ENCODE measurements around the gene LONRF3. TPM values are rescaled to one million over a fixed set of nuclear protein-coding genes. Genes with fewer than 3 reads are reported as not detected.
"Not testable (repeated sequence)": the region's sequence is repeated elsewhere in the genome, so short reads cannot be mapped to it uniquely, and the experiment has no call there.

Gene LONRF3
- total and polyA plus RNA-seq, 2 of the 8 experiments (the other 6 are each of a cell fraction or from before 2014, with no cell fraction given): 0.11 TPM; not detected in 1

GRCh38 chrX:118992441-118993121 is 18.2 kb downstream of the LONRF3 start:
- not testable (repeated sequence) for H4K5ac ChIP-seq (ENCODE audit: insufficient read length, low read depth, low read length); H3K4me3 ChIP-seq (ENCODE audit: extremely low read depth in 1 of 4, insufficient read depth in 2 of 4, low read depth in 3 of 4, low read length in 4 of 4); H3K4me1 ChIP-seq (replicated peaks in 1 of 4; ENCODE audit: control insufficient read depth in 3 of 4, insufficient read depth in 4 of 4, low read length in 3 of 4); H2BK120ac ChIP-seq (replicated peaks; ENCODE audit: low read depth, low read length); H3K18ac ChIP-seq (ENCODE audit: extremely low read depth, low read length); H2BK20ac ChIP-seq (ENCODE audit: low read length); H4K8ac ChIP-seq (ENCODE audit: extremely low read depth, insufficient read depth, low read length); H3K14ac ChIP-seq (ENCODE audit: insufficient read length); H3K4me2 ChIP-seq (ENCODE audit: insufficient read depth in 1 of 2, low read depth in 2 of 2, low read length in 2 of 2); H2BK15ac ChIP-seq (ENCODE audit: low read length); H3K56ac ChIP-seq (replicated peaks; ENCODE audit: insufficient read length, low read depth, low read length); H3K9me3 ChIP-seq (ENCODE audit: insufficient read depth in 2 of 2, low read depth in 1 of 2, low read length in 1 of 2); H4K91ac ChIP-seq (replicated peaks; ENCODE audit: insufficient read length, low read length); H2AFZ ChIP-seq (ENCODE audit: low read length); H3K9ac ChIP-seq (replicated peaks in 1 of 4; ENCODE audit: extremely low read depth in 1 of 4, low read depth in 3 of 4, low read length in 3 of 4); H3K27me3 ChIP-seq (replicated peaks in 1 of 4; ENCODE audit: control insufficient read depth in 3 of 4, extremely low read depth in 1 of 4, insufficient read depth in 3 of 4, low read length in 3 of 4); H3K23me2 ChIP-seq (ENCODE audit: low read depth, low read length); H3K79me2 ChIP-seq (ENCODE audit: control insufficient read depth in 1 of 2, insufficient read depth in 2 of 2, low read length in 2 of 2); H2AK5ac ChIP-seq (ENCODE audit: low read depth, low read length); DNase-seq (ENCODE audit: low read depth in 1 of 2, low spot score in 2 of 2); H2BK5ac ChIP-seq (ENCODE audit: low read depth, low read length); H3K79me1 ChIP-seq (ENCODE audit: low read depth, low read length); H3K27ac ChIP-seq (ENCODE audit: low read depth, low read length); H3K23ac ChIP-seq (ENCODE audit: insufficient read length); H4K20me1 ChIP-seq (replicated peaks in 1 of 2; ENCODE audit: control insufficient read depth in 1 of 2, insufficient read depth in 2 of 2, low read length in 2 of 2); H3K36me3 ChIP-seq (ENCODE audit: control insufficient read depth in 2 of 4, insufficient read depth in 4 of 4, low read length in 3 of 4); FAIRE-seq; H3K4ac ChIP-seq (replicated peaks; ENCODE audit: insufficient read length, low read depth, low read length); H2BK12ac ChIP-seq (ENCODE audit: low read depth, low read length)
- 84% methylated on average over 3 of the region's 4 CpGs; no CpG with 5 or more reads in 1 of the 2 experiments for WGBS, 2 experiments (ENCODE audit: extremely low coverage in 1 of 2, insufficient coverage in 1 of 2, insufficient read length in 1 of 2, insufficient replicate concordance in 2 of 2, low coverage in 1 of 2, low lambda C conversion rate in 2 of 2, missing lambda C conversion rate in 1 of 2)
- POLR2A ChIA-PET (ENCODE audit: partially characterized antibody): interaction anchor here (1.0 kb wide), 1 partner anchor 18 kb away, joined by 4 read pairs; the partner anchor contains the start of gene LONRF3
- CTCF ChIA-PET (ENCODE audit: partially characterized antibody): interaction anchor here (1.0 to 1.6 kb wide), 3 partner anchors 7 to 16 kb away, joined by 3 to 4 read pairs (median 3); no protein-coding TSS in a partner anchor
